PC-3 (cell line): ENCODE data around the gene LONP1. TPM values are rescaled to one million over a fixed set of nuclear protein-coding genes. Genes with fewer than 3 reads are reported as not detected.

Experiments
- ATAC-seq: fragments of 200-7000 bp; cut with Tn5 transposase; 2 replicates; pipeline ENCODE4 v1.9.1; 2020; ENCODE audit warnings: mild to moderate bottlenecking, moderate library complexity
- BruUV-seq: library from RNA; stranded (reverse); fragments of 400-500 nt; replicated peaks from 2 replicates; lab custom pipeline; 2021; lab: Mats Ljungman, UMichigan
- CTCF ChIA-PET: fragments of 300-600 bp; sonication (Branson Sonifier 250); formaldehyde crosslinking; loops from one replicate; lab custom pipeline; 2022; ENCODE audit warnings: antibody characterized with exemption; lab: Charles Lee
- POLR2A ChIA-PET: fragments of 300-600 bp; sonication (Branson Sonifier 250); formaldehyde crosslinking; loops from one replicate; lab custom pipeline; 2022; ENCODE audit warnings: antibody characterized with exemption; ENCODE audit not compliant: unreplicated experiment; lab: Charles Lee
- DNase-seq: peaks from one replicate; pipeline ENCODE4 v3.0.0-alpha.2; 2015
- H2AFZ ChIP-seq: fragments of 300-600 bp; sonication (generic); 2 replicates; pipeline ENCODE4 v1.6.0; 2016; ENCODE audit warnings: antibody characterized with exemption, low read length
- H3F3A ChIP-seq: fragments of 300-600 bp; sonication (generic); one replicate; pipeline ENCODE4 v1.6.0; 2017; ENCODE audit warnings: antibody characterized with exemption, low read length, control low read depth, mild to moderate bottlenecking; ENCODE audit not compliant: unreplicated experiment
- H3K27ac ChIP-seq: fragments of 300-600 bp; sonication (generic); 2 replicates; pipeline ENCODE4 v1.5.1; 2016; ENCODE audit warnings: mild to moderate bottlenecking, low read length
- H3K27me3 ChIP-seq: fragments of 300-600 bp; sonication (generic); 2 replicates; pipeline ENCODE4 v1.6.1; 2016; ENCODE audit warnings: low read length, mixed read lengths
- H3K36me3 ChIP-seq: fragments of 300-600 bp; sonication (generic); 2 replicates; pipeline ENCODE4 v1.6.1; 2016; ENCODE audit warnings: low read depth, mixed run types, low read length, mixed read lengths
- H3K4me1 ChIP-seq: fragments of 300-600 bp; sonication (generic); 2 replicates; pipeline ENCODE4 v1.5.1; 2016; ENCODE audit warnings: low read length; ENCODE audit not compliant: insufficient read depth
- H3K4me2 ChIP-seq: fragments of 300-600 bp; sonication (generic); 2 replicates; pipeline ENCODE4 v1.6.0; 2016; ENCODE audit warnings: low read length
- H3K4me3 ChIP-seq: fragments of 300-600 bp; sonication (generic); 2 replicates; pipeline ENCODE4 v1.5.1; 2016; ENCODE audit warnings: mild to moderate bottlenecking, low read length, mixed read lengths
- H3K79me2 ChIP-seq: fragments of 300-600 bp; sonication (generic); 2 replicates; pipeline ENCODE4 v1.6.1; 2017; ENCODE audit warnings: low read length, mixed read lengths
- H3K9ac ChIP-seq: fragments of 300-600 bp; sonication (generic); 2 replicates; pipeline ENCODE4 v1.6.0; 2016; ENCODE audit warnings: mild to moderate bottlenecking, low read length
- H3K9me2 ChIP-seq: fragments of 300-600 bp; sonication (generic); replicated peaks from 2 replicates; pipeline ENCODE4 v1.6.1; 2016; ENCODE audit warnings: mixed run types, low read length, mixed read lengths
- H3K9me3 ChIP-seq: fragments of 300-600 bp; sonication (generic); 2 replicates; pipeline ENCODE4 v1.6.1; 2016; ENCODE audit warnings: low read length, mixed read lengths
- H4K20me1 ChIP-seq: fragments of 300-600 bp; sonication (generic); 2 replicates; pipeline ENCODE4 v1.6.1; 2016; ENCODE audit warnings: low read length, mixed read lengths
- CTCF ChIP-seq: fragments of 300-600 bp; sonication (generic); conservative IDR thresholded peaks from 2 replicates; pipeline ENCODE4 v1.5.1; 2017; ENCODE audit warnings: antibody characterized with exemption, low read depth, mild to moderate bottlenecking, low read length
- EZH2 ChIP-seq: fragments of 300-600 bp; sonication (generic); IDR thresholded peaks from one replicate; pipeline ENCODE4 v1.6.1; 2017; ENCODE audit warnings: antibody characterized with exemption, mild to moderate bottlenecking, low read length; ENCODE audit not compliant: unreplicated experiment
- EZH2phosphoT487 ChIP-seq: fragments of 300-600 bp; sonication (generic); IDR thresholded peaks from 2 replicates; pipeline ENCODE4 v1.6.1; 2018; ENCODE audit warnings: mild to moderate bottlenecking, antibody characterized with exemption, low read length, borderline replicate concordance
- intact Hi-C: fragments of 100-400 bp; cut with micrococcal nuclease; formaldehyde crosslinking; loops from 2 replicates; pipeline ENCODE4 v1.9.0; 2023
- total RNA-seq: library from RNA; depleted of rRNA; stranded (reverse); fragments of >200 nt; gene quantifications from 2 replicates; pipeline ENCODE4 v1.2.3, GENCODE V29; 2014

LONP1 gene
- total RNA-seq, 1 experiment from 2014 or later: 217 TPM

- Histone ChIP-seq H2AFZ (no peak overlapping the region), H4K20me1 (no peaks in the 10 kb centered on the region), H3K79me2 (peaks cover 13% of the 10 kb centered on the region), H3K4me2 (no peak overlapping the region), H3K4me3 (no peak overlapping the region), H3K36me3 (no peaks in the 10 kb centered on the region), H3K9me2 (no peaks in the 10 kb centered on the region), H3K9ac (no peak overlapping the region), H3F3A (no peaks in the 10 kb centered on the region), H3K9me3 (no peaks in the 10 kb centered on the region), H3K27me3 (no peaks in the 10 kb centered on the region), H3K27ac (no peak overlapping the region), H3K4me1 (peaks cover 8% of the 10 kb centered on the region; the same call in 1 of the 2 replicates)
- TF ChIP-seq CTCF: no peak
- TF ChIP-seq EZH2phosphoT487: no peak
- TF ChIP-seq EZH2: no peak
- no TSS peak for BruUV-seq
- DNase-seq (no peak), ATAC-seq (no peak)
- CTCF ChIA-PET: no interaction called here
- intact Hi-C loops: no loop called here
- POLR2A ChIA-PET: no interaction called here
Observed at GRCh38 chr19:5677580-5677979, 42.4 kb downstream of the LONP1 start.

GRCh38 chr19:5677136-5677535 is 42.8 kb downstream of the LONP1 start:
- H3K4me1 ChIP-seq: peaks cover 8% of the 10 kb centered on the region; the same call in 1 of the 2 replicates
- no peak for TF ChIP-seq CTCF
- H3K4me3 ChIP-seq: no peak overlapping the region
- CTCF ChIA-PET: no interaction called here
- H3K79me2 ChIP-seq: peaks cover 13% of the 10 kb centered on the region
- H3K4me2 ChIP-seq: no peak overlapping the region
- H3K27ac ChIP-seq: no peak overlapping the region
- H3F3A ChIP-seq: no peaks in the 10 kb centered on the region
- no peaks in the 10 kb centered on the region for H4K20me1 ChIP-seq
- H2AFZ ChIP-seq: no peak overlapping the region
- intact Hi-C loops: no loop called here
- no peak for ATAC-seq
- no TSS peak for BruUV-seq
- no peaks in the 10 kb centered on the region for H3K27me3 ChIP-seq
- no peaks in the 10 kb centered on the region for H3K9me2 ChIP-seq
- no peaks in the 10 kb centered on the region for H3K36me3 ChIP-seq
- POLR2A ChIA-PET: no interaction called here
- no peak overlapping the region for H3K9ac ChIP-seq
- no peaks in the 10 kb centered on the region for H3K9me3 ChIP-seq
- DNase-seq: no peak

GRCh38 chr19:5676772-5677105 is 43.2 kb downstream of the LONP1 start:
- no peaks in the 10 kb centered on the region for H3K9me3 ChIP-seq
- no peak overlapping the region for H2AFZ ChIP-seq
- ChIA-PET POLR2A (interaction anchor here (0.5 kb wide), 1 partner anchor 309 kb away, joined by 10 read pairs; no protein-coding TSS in a partner anchor), CTCF (no interaction called here)
- no peak overlapping the region for H3K4me2 ChIP-seq
- no peaks in the 10 kb centered on the region; the same call in 1 of the 2 replicates for H3K36me3 ChIP-seq
- ATAC-seq (no peak), DNase-seq (no peak)
- TF ChIP-seq CTCF: no peak
- no peak for TF ChIP-seq EZH2phosphoT487
- no peak for TF ChIP-seq EZH2
- H3K27ac ChIP-seq: no peak overlapping the region
- intact Hi-C loops: no loop called here
- H3K4me1 ChIP-seq: peaks cover 8% of the 10 kb centered on the region; the same call in 1 of the 2 replicates
- H3K4me3 ChIP-seq: no peak overlapping the region
- H3F3A ChIP-seq: no peaks in the 10 kb centered on the region
- no peaks in the 10 kb centered on the region for H4K20me1 ChIP-seq
- BruUV-seq: no TSS peak
- no peaks in the 10 kb centered on the region for H3K27me3 ChIP-seq
- H3K9ac ChIP-seq: no peak overlapping the region
- no peaks in the 10 kb centered on the region for H3K9me2 ChIP-seq
- peaks cover 13% of the 10 kb centered on the region for H3K79me2 ChIP-seq
